Measurements from ENCODE around the gene PPP4R4.

Gene PPP4R4, protein sequence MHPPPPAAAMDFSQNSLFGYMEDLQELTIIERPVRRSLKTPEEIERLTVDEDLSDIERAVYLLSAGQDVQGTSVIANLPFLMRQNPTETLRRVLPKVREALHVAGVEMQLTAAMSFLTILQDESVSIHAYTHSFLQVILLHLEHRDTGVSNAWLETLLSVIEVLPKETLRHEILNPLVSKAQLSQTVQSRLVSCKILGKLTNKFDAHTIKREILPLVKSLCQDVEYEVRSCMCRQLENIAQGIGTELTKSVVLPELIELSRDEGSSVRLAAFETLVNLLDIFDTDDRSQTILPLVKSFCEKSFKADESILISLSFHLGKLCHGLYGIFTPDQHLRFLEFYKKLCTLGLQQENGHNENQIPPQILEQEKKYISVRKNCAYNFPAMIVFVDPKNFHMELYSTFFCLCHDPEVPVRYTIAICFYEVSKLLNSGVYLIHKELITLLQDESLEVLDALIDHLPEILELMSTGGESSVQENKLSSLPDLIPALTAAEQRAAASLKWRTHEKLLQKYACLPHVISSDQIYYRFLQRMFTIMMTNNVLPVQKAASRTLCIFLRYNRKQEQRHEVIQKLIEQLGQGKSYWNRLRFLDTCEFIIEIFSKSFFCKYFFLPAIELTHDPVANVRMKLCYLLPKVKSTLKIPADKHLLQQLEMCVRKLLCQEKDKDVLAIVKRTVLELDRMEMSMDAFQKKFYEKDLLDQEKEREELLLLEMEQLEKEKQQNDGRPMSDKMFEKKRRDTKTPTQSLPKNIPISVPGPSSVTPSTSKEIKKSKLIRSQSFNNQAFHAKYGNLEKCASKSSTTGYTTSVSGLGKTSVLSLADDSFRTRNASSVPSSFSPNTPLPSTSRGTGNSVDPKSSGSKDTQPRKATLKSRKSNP

GRCh38 chr14:94173885-94174603 is at the start of gene PPP4R4:
Gene PPP4R4 (plus strand): TSS chr14:94174322. CDS start chr14:94174466, 144 bp downstream.
- peak; percentile 62 to 82 (median 73) for DNase-seq (ENCODE audit: low read depth in 4 of 4, low spot score in 1 of 4)

GRCh38 chr14:94124582-94125377 is 49.3 kb upstream of the PPP4R4 start:
- no peak for DNase-seq (ENCODE audit: low read depth in 4 of 4, low spot score in 1 of 4)

DNA sequence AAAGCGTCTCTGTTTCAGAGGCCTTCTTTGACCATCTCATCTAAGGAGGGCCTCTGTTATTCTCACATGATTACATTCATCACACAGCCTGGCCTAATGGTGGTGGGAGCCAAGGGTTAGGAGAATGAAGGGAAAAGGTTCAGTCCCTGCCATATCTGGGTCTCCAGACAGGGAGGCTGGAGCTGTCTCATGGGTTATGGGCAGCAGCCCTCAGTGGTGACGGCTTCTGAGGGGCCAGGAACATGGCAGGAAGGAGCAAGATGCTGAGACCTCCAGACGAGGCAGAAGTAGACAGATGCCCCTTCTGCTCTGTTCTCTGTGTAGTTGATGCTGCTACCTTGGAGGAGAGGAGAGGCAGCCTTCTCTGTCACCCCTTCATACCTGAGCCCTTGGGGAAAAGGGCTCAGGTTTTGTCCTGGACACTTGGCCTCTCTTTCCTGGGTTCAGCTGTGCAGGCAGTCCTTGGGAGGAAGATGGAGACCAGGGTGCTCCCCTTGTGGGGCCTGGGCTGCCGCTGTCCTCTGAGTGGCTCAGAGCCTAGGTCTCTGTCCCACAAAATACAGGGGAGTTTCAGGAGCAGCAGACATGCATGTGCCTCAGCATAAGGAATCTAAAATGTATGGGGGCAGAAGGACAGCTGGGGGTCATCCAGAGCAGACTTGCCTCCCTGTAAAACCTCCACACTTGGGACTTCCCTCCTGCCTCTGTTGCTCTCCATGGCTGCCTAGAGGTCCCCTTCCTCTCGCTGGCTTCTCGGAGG is 48.3 kb upstream of the PPP4R4 start:
- DNase-seq (ENCODE audit: low read depth in 4 of 4, low spot score in 1 of 4): no peak

DNA sequence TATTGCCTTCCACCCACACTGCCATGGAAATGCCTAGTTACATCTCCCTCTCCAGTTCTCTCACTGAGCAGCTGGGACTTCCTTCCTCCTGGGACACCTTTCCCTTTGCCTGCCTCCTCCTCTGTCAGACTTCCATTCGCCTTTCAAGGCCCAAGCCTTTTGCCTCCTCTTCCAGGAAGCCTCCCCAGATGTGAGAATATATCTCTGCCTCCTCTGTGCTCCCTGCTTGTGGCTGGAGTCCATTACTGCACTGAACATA is 47.8 kb upstream of the PPP4R4 start:
- DNase-seq (ENCODE audit: low read depth in 4 of 4, low spot score in 1 of 4): no peak

- DNase-seq (ENCODE audit: low read depth in 4 of 4, low spot score in 1 of 4): no peak
These were observed 47.3 kb upstream of the PPP4R4 start for GRCh38 chr14:94126800-94127199.

GRCh38 chr14:94127330-94127729 is 46.8 kb upstream of the PPP4R4 start:
- no peak for DNase-seq (ENCODE audit: low read depth in 4 of 4, low spot score in 1 of 4)

GRCh38 chr14:94128216-94128839 is 45.8 kb upstream of the PPP4R4 start:
- no peak for DNase-seq (ENCODE audit: low read depth in 4 of 4, low spot score in 1 of 4)

- DNase-seq (ENCODE audit: low read depth in 4 of 4, low spot score in 1 of 4): peak; percentile 16 to 63 (median 52)
These were observed 44.9 kb upstream of the PPP4R4 start, which contains the start of gene IFI27L2 for GRCh38 chr14:94129111-94129757. Gene IFI27L2 (minus strand): TSS chr14:94129604. CDS start chr14:94129564, 40 bp downstream.

DNA sequence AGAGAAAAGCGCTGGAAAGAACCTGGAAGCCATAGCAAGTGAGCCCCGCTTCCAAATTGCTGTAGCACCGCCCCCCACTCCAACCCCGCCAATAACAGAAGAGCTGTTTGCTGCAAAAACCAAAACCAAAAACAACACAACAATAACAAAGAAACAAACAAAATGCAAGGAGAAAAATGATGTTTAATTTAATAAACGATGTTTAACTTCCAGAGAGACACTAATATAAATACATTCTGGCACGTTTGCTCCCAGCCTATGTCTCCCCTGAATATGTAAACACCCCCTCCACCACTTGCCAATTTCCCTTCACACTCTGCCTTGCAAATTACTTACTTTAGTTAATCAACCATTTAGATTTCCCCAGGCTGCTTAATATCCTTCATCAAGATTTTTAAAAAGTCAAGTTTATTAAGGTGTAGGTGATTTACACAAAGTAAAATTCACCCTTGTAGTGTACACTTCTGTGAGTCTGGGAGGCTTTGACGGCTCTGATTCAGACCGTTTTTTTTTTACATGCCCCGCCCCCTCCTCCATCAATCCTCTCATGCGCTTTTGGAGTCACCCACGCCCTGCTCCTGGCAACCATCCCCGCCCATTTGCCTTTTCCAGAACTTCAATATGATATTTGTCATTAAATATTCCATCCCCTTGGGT is 44.2 kb upstream of the PPP4R4 start:
- peak in 1 of 4 experiments; percentile 10 for DNase-seq (ENCODE audit: low read depth in 4 of 4, low spot score in 1 of 4)

GRCh38 chr14:94132285-94132887 is 41.7 kb upstream of the PPP4R4 start:
- peak in 3 of 4 experiments; percentile 33 to 60 (median 37) for DNase-seq (ENCODE audit: low read depth in 4 of 4, low spot score in 1 of 4)

DNA sequence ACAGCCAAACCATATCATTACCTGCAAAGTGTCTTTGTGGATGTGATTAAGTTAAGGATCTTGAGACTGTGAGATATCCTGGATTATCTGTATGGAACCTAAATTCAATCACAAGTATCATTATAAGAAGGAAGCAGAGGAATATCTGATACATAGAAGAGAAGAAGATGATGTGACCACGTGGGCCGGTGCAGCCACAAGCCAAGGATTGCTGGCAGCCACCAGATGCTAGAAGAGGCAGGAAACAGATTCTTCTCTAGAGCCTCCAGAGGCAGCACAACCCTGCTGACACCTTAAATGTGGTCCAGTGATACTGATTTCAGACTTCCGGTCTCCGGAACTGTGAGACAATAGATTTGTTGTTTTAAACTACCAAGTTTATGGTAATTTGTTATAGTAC is 38.6 kb upstream of the PPP4R4 start:
- no peak for DNase-seq (ENCODE audit: low read depth in 4 of 4, low spot score in 1 of 4)

GRCh38 chr14:94136575-94137331 is 37.4 kb upstream of the PPP4R4 start:
- peak; percentile 72 to 87 (median 76) for DNase-seq (ENCODE audit: low read depth in 4 of 4, low spot score in 1 of 4)

- no peak for DNase-seq (ENCODE audit: low read depth in 4 of 4, low spot score in 1 of 4)
These were observed 35.9 kb upstream of the PPP4R4 start for GRCh38 chr14:94138251-94138650.

- DNase-seq (ENCODE audit: low read depth in 4 of 4, low spot score in 1 of 4): no peak
These were observed 35.1 kb upstream of the PPP4R4 start for GRCh38 chr14:94139006-94139405.

DNA sequence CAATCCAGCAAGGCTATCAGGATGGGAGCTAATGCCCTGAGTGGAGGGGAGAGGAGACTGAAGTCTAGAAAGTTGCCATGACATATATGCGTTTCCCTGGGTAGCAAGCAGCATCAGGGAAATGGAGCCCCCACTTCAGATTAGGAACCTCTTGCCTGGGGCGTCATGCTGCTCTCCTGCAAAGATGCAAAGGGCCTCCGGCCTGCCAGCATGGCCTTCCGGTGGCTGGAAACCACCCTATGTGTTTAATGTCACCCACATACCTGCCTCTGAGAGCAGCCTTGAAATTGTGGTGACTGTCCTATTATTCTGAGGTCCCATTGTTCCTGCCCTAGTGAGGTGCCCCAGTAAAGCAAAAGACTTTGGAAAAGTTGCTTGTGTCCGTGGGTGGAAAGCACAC is 34.7 kb upstream of the PPP4R4 start:
- DNase-seq (ENCODE audit: low read depth in 4 of 4, low spot score in 1 of 4): no peak

- DNase-seq (ENCODE audit: low read depth in 4 of 4, low spot score in 1 of 4): no peak
These were observed 31.9 kb upstream of the PPP4R4 start for GRCh38 chr14:94142247-94142646.

DNA sequence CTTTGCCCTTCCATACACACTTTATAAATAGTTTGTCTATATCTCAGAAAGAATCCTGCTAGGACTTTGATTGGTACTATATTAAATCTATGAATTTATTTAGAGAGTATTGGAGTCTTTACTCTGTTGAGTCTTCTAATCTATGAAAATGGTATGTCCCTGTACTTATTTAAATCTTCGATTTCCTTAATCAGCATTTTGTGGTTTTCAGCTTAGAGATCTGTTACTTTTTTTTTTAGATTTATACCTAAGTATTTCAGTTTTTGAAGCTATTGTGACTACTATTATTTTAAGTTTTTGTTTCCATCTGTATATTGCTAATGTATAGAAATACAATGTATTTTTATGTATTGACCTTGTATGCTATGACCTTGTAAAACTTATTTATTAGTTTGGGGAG is 31.3 kb upstream of the PPP4R4 start:
- no peak for DNase-seq (ENCODE audit: low read depth in 4 of 4, low spot score in 1 of 4)

Data from stimulated activated CD4-positive, alpha-beta T cell treated with anti-CD3 and anti-CD28 coated beads, Interleukin-1b, Interleukin-23, amount 100 ng/mL, for 24 hours (primary cell).